GM12865 (cell line): ENCODE data around the gene ESR1.
A peak's percentile ranks its signal among the peaks of the same experiment; 100 is the strongest.

Experiments used
- DNase-seq: peaks from one replicate; pipeline ENCODE4 v3.0.0; 2010; ENCODE audit warnings: low read depth
- H3K4me3 ChIP-seq: 2 replicates; pipeline ENCODE4 v1.5.1; 2011; ENCODE audit warnings: mild to moderate bottlenecking, low read depth, low read length, control low read depth
- CTCF ChIP-seq: IDR thresholded peaks from 2 replicates; pipeline ENCODE4 v1.5.1; 2011; ENCODE audit warnings: low read length, control low read depth, low read depth, inconsistent platforms; ENCODE audit not compliant: insufficient read depth; ENCODE audit errors: missing control alignments

ESR1 gene

GRCh38 chr6:152148412-152148811, 340.9 kb downstream of the ESR1 start:
- H3K4me3 ChIP-seq = no peak overlapping the region
- DNase-seq = no peak
- TF ChIP-seq CTCF = no peak

- DNase-seq = no peak
- no peak for TF ChIP-seq CTCF
- no peak overlapping the region for H3K4me3 ChIP-seq
Observed at GRCh38 chr6:152150196-152150595, 342.7 kb downstream of the ESR1 start.

- no peak for DNase-seq
- no peak for TF ChIP-seq CTCF
- H3K4me3 ChIP-seq = no peak overlapping the region
Observed at GRCh38 chr6:152151920-152152319, 344.4 kb downstream of the ESR1 start.

- no peak for DNase-seq
- no peak for TF ChIP-seq CTCF
- no peak overlapping the region for H3K4me3 ChIP-seq
Observed at GRCh38 chr6:152154559-152155356, 347.3 kb downstream of the ESR1 start.

- DNase-seq = no peak
- no peak overlapping the region for H3K4me3 ChIP-seq
- no peak for TF ChIP-seq CTCF
Observed at GRCh38 chr6:152155792-152156191, 348.3 kb downstream of the ESR1 start.

- TF ChIP-seq CTCF = no peak
- H3K4me3 ChIP-seq = no peak overlapping the region
- peak; percentile 79 for DNase-seq
Observed at GRCh38 chr6:152160346-152160745, 352.9 kb downstream of the ESR1 start.

GRCh38 chr6:152161501-152161900, 354.0 kb downstream of the ESR1 start:
- TF ChIP-seq CTCF = no peak
- H3K4me3 ChIP-seq = no peak overlapping the region
- peak; percentile 24 for DNase-seq
